ENCODE data around the gene PADI2. TPM values are rescaled to one million over a fixed set of nuclear protein-coding genes. Genes with fewer than 3 reads are reported as not detected.

Gene PADI2
- total RNA-seq, 2 experiments from 2014 or later, result 0.25 to 0.30 TPM

DNA sequence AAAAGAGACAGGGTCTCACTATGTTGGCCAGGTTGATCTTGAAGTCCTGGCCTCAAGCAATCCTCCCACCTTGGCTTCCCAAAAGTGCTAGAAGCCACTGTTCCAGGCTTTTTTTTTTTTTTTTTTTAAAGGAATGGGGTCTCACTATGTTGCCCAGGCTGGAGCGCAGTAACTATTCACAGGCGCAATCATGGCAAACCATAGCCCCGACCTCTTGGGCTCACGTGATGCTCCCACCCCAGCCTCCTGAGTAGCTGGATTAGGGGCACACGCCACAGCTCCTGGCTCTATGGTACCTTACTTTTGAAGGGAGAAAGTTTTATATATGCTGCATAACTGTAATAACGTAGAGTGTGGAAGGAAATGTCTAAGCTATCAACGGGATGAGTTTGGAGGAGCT lies 101.8 kb downstream of the PADI2 start:
- Histone ChIP-seq H3K4me1 (ENCODE audit: insufficient read depth, low read length) (peaks cover 2% of the 10 kb centered on the region), H3K36me3 (ENCODE audit: insufficient read depth, low read length) (peaks cover 44% of the 10 kb centered on the region), H3K27ac (ENCODE audit: low read depth in 1 of 2, low read length in 2 of 2) (no peak overlapping the region), H3K9me3 (ENCODE audit: control insufficient read depth in 1 of 2, insufficient read depth in 1 of 2, low read length in 2 of 2) (no peaks in the 10 kb centered on the region), H3K27me3 (ENCODE audit: control insufficient read depth in 1 of 2, insufficient read depth in 2 of 2, low read length in 2 of 2) (no peaks in the 10 kb centered on the region), H3K4me3 (ENCODE audit: low read length) (no peak overlapping the region)
- intact Hi-C loops (cut with DNase I, micrococcal nuclease), result no loop called here
- no peaks in the 10 kb centered on the region for H3K9me3 Mint-ChIP-seq
- ChIA-PET POLR2A (no interaction called here), CTCF (no interaction called here)
- H3K27me3 Mint-ChIP-seq, result no peaks in the 10 kb centered on the region
- TF ChIP-seq CTCF (IDR thresholded peaks at IDR 0.05), result no peak
- no peaks in the 10 kb centered on the region for H3K4me1 Mint-ChIP-seq (ENCODE audit: low read depth)
- no peak overlapping the region for H3K4me3 Mint-ChIP-seq
- peaks cover 47% of the 10 kb centered on the region for H3K36me3 Mint-ChIP-seq (ENCODE audit: low read depth)
- DNase-seq (no peak), ATAC-seq (ENCODE audit: poor library complexity) (no peak)
- H3K27ac Mint-ChIP-seq, result no peak overlapping the region

Other genes with a start within 250 kb of the PADI2 start
- gene RNU1-2, start 223.5 kb downstream of the PADI2 start, total RNA-seq, result 1,000 to 10,000 TPM; 4,982 to 5,937 TPM
- gene CROCC, start 197.5 kb downstream of the PADI2 start, total RNA-seq, result 10 to 100 TPM; 47.4 to 49.7 TPM
- gene MFAP2, start 138.8 kb downstream of the PADI2 start, total RNA-seq, result not detected
- gene ATP13A2, start 107.5 kb downstream of the PADI2 start, total RNA-seq, result 10 to 100 TPM; 27.0 to 30.6 TPM
- 10 to 100 TPM; 53.9 to 56.2 TPM for gene SDHB, start 65.4 kb downstream of the PADI2 start, total RNA-seq
- gene PADI1, start 85.7 kb upstream of the PADI2 start, total RNA-seq, result not detected
- gene PADI3, start 129.6 kb upstream of the PADI2 start, total RNA-seq, result not detected
- under 1 TPM; 0.41 to 0.75 TPM for gene PADI4, start 188.7 kb upstream of the PADI2 start, total RNA-seq